HFF-Myc (cell line): ENCODE results near the gene AKAP8L.

Experiments
- DNase-seq: peaks from one replicate; pipeline ENCODE4 v3.0.0-alpha.2; 2011; ENCODE audit warnings: low read depth; ENCODE audit errors: extremely low read depth
- H3K4me3 ChIP-seq: replicated peaks from 2 replicates; pipeline ENCODE4 v1.5.1; 2011; ENCODE audit warnings: low read depth, mild to moderate bottlenecking, control low read depth, low read length
- CTCF ChIP-seq: IDR thresholded peaks from 2 replicates; pipeline ENCODE4 v1.5.1; 2012; ENCODE audit warnings: mild to moderate bottlenecking, low read depth, low read length, control low read depth; ENCODE audit errors: missing control alignments

AKAP8L gene

GRCh38 chr19:15438124-15438496 lies 19.3 kb upstream of the AKAP8L start:
- no peak overlapping the region for H3K4me3 ChIP-seq
- TF ChIP-seq CTCF, result no peak
- no peak for DNase-seq

GRCh38 chr19:15437355-15438123 lies 18.8 kb upstream of the AKAP8L start:
- TF ChIP-seq CTCF, result no peak
- no peak for DNase-seq
- no peak overlapping the region for H3K4me3 ChIP-seq

- H3K4me3 ChIP-seq, result no peak overlapping the region
- DNase-seq, result no peak
- no peak for TF ChIP-seq CTCF
Measured at GRCh38 chr19:15436826-15437110, 18.0 kb upstream of the AKAP8L start.

- no peak overlapping the region for H3K4me3 ChIP-seq
- TF ChIP-seq CTCF, result no peak
- no peak for DNase-seq
Measured at GRCh38 chr19:15436012-15436825, 17.4 kb upstream of the AKAP8L start.

GRCh38 chr19:15433519-15434069 lies 14.8 kb upstream of the AKAP8L start:
- peak overlapping the region; percentile 58 for H3K4me3 ChIP-seq
- no peak for TF ChIP-seq CTCF
- no peak for DNase-seq

- no peak for TF ChIP-seq CTCF
- DNase-seq, result no peak
- peak overlapping the region; percentile 58 for H3K4me3 ChIP-seq
Measured at GRCh38 chr19:15432629-15433518, 14.1 kb upstream of the AKAP8L start.
